Neural cell (in vitro differentiated cells): ENCODE measurements around the gene MXRA8. TPM values are rescaled to one million over a fixed set of nuclear protein-coding genes. Genes with fewer than 3 reads are reported as not detected.

ENCODE experiments used
- H2AFZ ChIP-seq: fragments of 200-600, 300-800 bp; sonication (generic), shearing (Covaris generic); 2 replicates; pipeline ENCODE4 v1.6.0; 2014; ENCODE audit warnings: low read depth, mild to moderate bottlenecking, antibody characterized with exemption, low read length, moderate library complexity
- H3F3A ChIP-seq: fragments of 200-600 bp; shearing (Covaris generic); 2 replicates; pipeline ENCODE4 v1.6.1; 2016; ENCODE audit warnings: mild to moderate bottlenecking, moderate library complexity, mixed read lengths, antibody characterized with exemption, low read length; ENCODE audit not compliant: insufficient read depth, poor library complexity, severe bottlenecking
- H3K27ac ChIP-seq: fragments of 200-600, 300-800 bp; sonication (generic), shearing (Covaris generic); 2 replicates; pipeline ENCODE4 v1.5.1; 2014; ENCODE audit warnings: mild to moderate bottlenecking, low read length, moderate library complexity
- H3K27me3 ChIP-seq: fragments of 300-800, 200-600 bp; sonication (generic), shearing (Covaris generic); 2 replicates; pipeline ENCODE4 v1.6.0; 2014; ENCODE audit warnings: mild to moderate bottlenecking, low read depth, low read length, moderate library complexity; ENCODE audit not compliant: insufficient read depth
- H3K36me3 ChIP-seq: fragments of 300-800, 200-600 bp; sonication (generic), shearing (Covaris generic); 2 replicates; pipeline ENCODE4 v1.5.1; 2014; ENCODE audit warnings: mild to moderate bottlenecking, antibody characterized with exemption, low read length, moderate library complexity; ENCODE audit not compliant: insufficient read depth
- H3K4me2 ChIP-seq: fragments of 300-800, 200-600 bp; sonication (generic), shearing (Covaris generic); 2 replicates; pipeline ENCODE4 v1.6.0; 2014; ENCODE audit warnings: mild to moderate bottlenecking, low read length
- H3K4me3 ChIP-seq: fragments of 300-800, 200-600 bp; sonication (generic), shearing (Covaris generic); 2 replicates; pipeline ENCODE4 v1.5.1; 2014; ENCODE audit warnings: mild to moderate bottlenecking, low read length, moderate library complexity
- H3K79me2 ChIP-seq: fragments of 200-600 bp; shearing (Covaris generic); replicated peaks from 2 replicates; pipeline ENCODE4 v1.6.0; 2014; ENCODE audit warnings: mild to moderate bottlenecking, low read length, moderate library complexity; ENCODE audit not compliant: insufficient read depth
- H3K9ac ChIP-seq: fragments of 300-800, 200-600 bp; sonication (generic), shearing (Covaris generic); 2 replicates; pipeline ENCODE4 v1.6.1; 2016; ENCODE audit warnings: mild to moderate bottlenecking, low read length, mixed read lengths
- H3K9me2 ChIP-seq: fragments of 200-600 bp; shearing (Covaris generic); 2 replicates; pipeline ENCODE4 v1.6.1; 2016; ENCODE audit warnings: mild to moderate bottlenecking, low read length, mixed read lengths; ENCODE audit not compliant: insufficient read depth
- H3K9me3 ChIP-seq: fragments of 200-600, 300-800 bp; sonication (generic), shearing (Covaris generic); 2 replicates; pipeline ENCODE4 v1.6.1; 2016; ENCODE audit warnings: mild to moderate bottlenecking, mixed run types, low read length, moderate library complexity, mixed read lengths
- H4K20me1 ChIP-seq: fragments of 200-600 bp; shearing (Covaris generic); 2 replicates; pipeline ENCODE4 v1.6.1; 2016; ENCODE audit warnings: mild to moderate bottlenecking, mixed run types; ENCODE audit not compliant: insufficient read depth
- CTCF ChIP-seq: fragments of 450-650 bp; IDR thresholded peaks from 2 replicates; pipeline ENCODE4 v1.5.1; 2014; ENCODE audit warnings: antibody characterized with exemption, mild to moderate bottlenecking, moderate library complexity; ENCODE audit not compliant: poor library complexity, severe bottlenecking
- EP300 ChIP-seq: fragments of 450-650 bp; conservative IDR thresholded peaks from 2 replicates; pipeline ENCODE4 v1.6.1; 2014; ENCODE audit warnings: antibody characterized with exemption, mild to moderate bottlenecking, moderate library complexity; ENCODE audit not compliant: poor library complexity, severe bottlenecking
- EZH2 ChIP-seq: fragments of 200-600, 300-800 bp; shearing (Covaris generic), sonication (generic); IDR thresholded peaks from 2 replicates; pipeline ENCODE4 v1.6.1; 2014; ENCODE audit warnings: antibody characterized with exemption, low read length, borderline replicate concordance, mild to moderate bottlenecking; ENCODE audit not compliant: insufficient read depth, poor library complexity, severe bottlenecking
- MXI1 ChIP-seq: fragments of 450-650 bp; conservative IDR thresholded peaks from 2 replicates; pipeline ENCODE4 v1.6.1; 2014; ENCODE audit warnings: antibody characterized with exemption, mild to moderate bottlenecking; ENCODE audit not compliant: poor library complexity, severe bottlenecking
- POLR2AphosphoS5 ChIP-seq: IDR thresholded peaks from 2 replicates; pipeline ENCODE4 v1.6.1; 2012
- RAD21 ChIP-seq: fragments of 450-650 bp; conservative IDR thresholded peaks from 2 replicates; pipeline ENCODE4 v1.6.1; 2014; ENCODE audit warnings: antibody characterized with exemption, mild to moderate bottlenecking, moderate library complexity
- REST ChIP-seq: IDR thresholded peaks from 2 replicates; pipeline ENCODE4 v1.6.1; 2012; ENCODE audit warnings: borderline replicate concordance
- SMC3 ChIP-seq: fragments of 450-650 bp; conservative IDR thresholded peaks from 2 replicates; pipeline ENCODE4 v1.6.1; 2014; ENCODE audit warnings: antibody characterized with exemption, mild to moderate bottlenecking, moderate library complexity; ENCODE audit not compliant: poor library complexity
- TAF1 ChIP-seq: IDR thresholded peaks from 2 replicates; pipeline ENCODE4 v1.6.1; 2012; ENCODE audit warnings: low read depth
- polyA plus RNA-seq: library from polyadenylated mRNA; depleted of rRNA; stranded (reverse); fragments of >200 nt; gene quantifications from 2 replicates; pipeline ENCODE4 v1.2.3, GENCODE V29; 2014

MXRA8 gene
- polyA plus RNA-seq, 1 donor from 2014 or later = 1.7 TPM

- H3K27me3 ChIP-seq = no peaks in the 10 kb centered on the region
- TF ChIP-seq SMC3 (no peak), MXI1 (no peak), EZH2 (no peak), RAD21 (no peak), EP300 (no peak), REST (no peak), POLR2AphosphoS5 (no peak), CTCF (no peak), TAF1 (no peak)
- H3K4me3 ChIP-seq = no peak overlapping the region
- H3K9me3 ChIP-seq = no peaks in the 10 kb centered on the region
- no peak overlapping the region for H3K27ac ChIP-seq
- peaks cover 12% of the 10 kb centered on the region for H3K79me2 ChIP-seq
- H3K36me3 ChIP-seq = no peaks in the 10 kb centered on the region
- H4K20me1 ChIP-seq = peaks cover 13% of the 10 kb centered on the region
- H3K9ac ChIP-seq = no peak overlapping the region
- no peaks in the 10 kb centered on the region for H3F3A ChIP-seq
- H3K4me2 ChIP-seq = no peak overlapping the region
- no peak overlapping the region for H2AFZ ChIP-seq
- H3K9me2 ChIP-seq = no peaks in the 10 kb centered on the region
These were observed 12.4 kb downstream of the MXRA8 start for GRCh38 chr1:1345860-1346500.

GRCh38 chr1:1345384-1345783 is 13.0 kb downstream of the MXRA8 start:
- Histone ChIP-seq H3K27ac (no peak overlapping the region), H3K27me3 (no peaks in the 10 kb centered on the region), H3K4me2 (no peak overlapping the region), H3F3A (no peaks in the 10 kb centered on the region), H3K79me2 (peaks cover 12% of the 10 kb centered on the region), H3K9ac (no peak overlapping the region), H3K36me3 (no peaks in the 10 kb centered on the region), H4K20me1 (peaks cover 13% of the 10 kb centered on the region), H3K4me3 (no peak overlapping the region), H3K9me3 (no peaks in the 10 kb centered on the region), H3K9me2 (no peaks in the 10 kb centered on the region), H2AFZ (no peak overlapping the region)
- TF ChIP-seq REST (no peak), EP300 (no peak), POLR2AphosphoS5 (no peak), CTCF (no peak), TAF1 (no peak), RAD21 (no peak), SMC3 (no peak), EZH2 (no peak), MXI1 (no peak)
